Endothelial cell of umbilical vein (primary cell): Measurements from ENCODE around the gene CAMSAP1. TPM values are rescaled to one million over a fixed set of nuclear protein-coding genes. Genes with fewer than 3 reads are reported as not detected.

Experiments used
- BruUV-seq: library from RNA; stranded (reverse); fragments of 400-500 nt; replicated peaks from 2 replicates; lab custom pipeline; 2021; lab: Mats Ljungman, UMichigan
- CTCF ChIA-PET: fragments of 300-600, 350-600 bp; sonication (Branson Sonifier 250); formaldehyde crosslinking; loops from one replicate; lab custom pipeline; 2021; ENCODE audit warnings: antibody characterized with exemption, inconsistent platforms; lab: Charles Lee
- POLR2A ChIA-PET: fragments of 300-600, 350-600 bp; sonication (Branson Sonifier 250); formaldehyde crosslinking; loops from one replicate; lab custom pipeline; 2021; ENCODE audit warnings: antibody characterized with exemption, inconsistent platforms; lab: Charles Lee
- DNase-seq: peaks from one replicate; pipeline ENCODE4 v3.0.0-alpha.2; 2011; ENCODE audit warnings: low read depth, low spot score
- FAIRE-seq: peaks from 2 replicates; lab custom pipeline; 2011; peaks lifted over from hg19 to GRCh38; lab: Jason Lieb, UNC
- H2AFZ ChIP-seq: 2 replicates; pipeline ENCODE4 v1.6.0; 2012; ENCODE audit warnings: low read depth, low read length, control low read depth, inconsistent platforms
- H3K27ac ChIP-seq: 2 replicates; pipeline ENCODE4 v1.5.1; 2011; ENCODE audit warnings: low read depth, mild to moderate bottlenecking, control low read depth, low read length, moderate library complexity; ENCODE audit not compliant: insufficient read depth
- H3K27me3 ChIP-seq, 2 experiments: 2 replicates each; pipeline versions ENCODE4 v1.6.0 to v1.6.1; 2011; ENCODE audit warnings: low read length in 2 of 2, mixed read lengths in 1 of 2; ENCODE audit not compliant: control insufficient read depth in 2 of 2, insufficient read depth in 2 of 2
- H3K36me3 ChIP-seq, 2 experiments: 2 replicates in 1 of 2; 3 replicates in 1 of 2; pipeline ENCODE4 v1.5.1; 2011; ENCODE audit warnings: low read length in 2 of 2, mild to moderate bottlenecking in 1 of 2, moderate library complexity in 1 of 2; ENCODE audit not compliant: control insufficient read depth in 2 of 2, insufficient read depth in 2 of 2; ENCODE audit errors: extremely low read depth in 1 of 2
- H3K4me1 ChIP-seq: 3 replicates; pipeline ENCODE4 v1.5.1; 2011; ENCODE audit warnings: mild to moderate bottlenecking, low read length; ENCODE audit not compliant: control insufficient read depth, insufficient read depth; ENCODE audit errors: extremely low read depth
- H3K4me2 ChIP-seq: 2 replicates; pipeline ENCODE4 v1.6.1; 2011; ENCODE audit warnings: low read length, control low read depth, mixed read lengths; ENCODE audit not compliant: insufficient read depth
- H3K4me3 ChIP-seq, 3 experiments: fragments of 200-600 bp in 1 of 3; sonication (generic), shearing (Covaris generic) in 1 of 3; replicated peaks in 1 of 3; 2 replicates each; pipeline ENCODE4 v1.5.1; 2011 to 2016; ENCODE audit warnings: control low read depth in 3 of 3, low read length in 3 of 3, mild to moderate bottlenecking in 2 of 3, inconsistent platforms in 1 of 3, low read depth in 1 of 3, moderate library complexity in 1 of 3; ENCODE audit not compliant: insufficient read depth in 1 of 3
- H3K79me2 ChIP-seq: 2 replicates; pipeline ENCODE4 v1.6.0; 2012; ENCODE audit warnings: low read length, inconsistent platforms; ENCODE audit not compliant: control insufficient read depth, insufficient read depth
- H3K9ac ChIP-seq: replicated peaks from 2 replicates; pipeline ENCODE3; 2011; ENCODE audit warnings: low read length, control low read depth; ENCODE audit not compliant: insufficient read depth; ENCODE audit errors: extremely low read depth
- H3K9me1 ChIP-seq: replicated peaks from 3 replicates; pipeline ENCODE4 v1.6.0; 2011; ENCODE audit warnings: mild to moderate bottlenecking, low read length; ENCODE audit not compliant: control insufficient read depth, insufficient read depth; ENCODE audit errors: extremely low read depth
- H3K9me3 ChIP-seq: replicated peaks from 2 replicates; pipeline ENCODE4 v1.5.1; 2012; ENCODE audit warnings: low read length, inconsistent platforms; ENCODE audit not compliant: control insufficient read depth, insufficient read depth
- H4K20me1 ChIP-seq: replicated peaks from 2 replicates; pipeline ENCODE3; 2011; ENCODE audit warnings: mild to moderate bottlenecking, low read length; ENCODE audit not compliant: control insufficient read depth, insufficient read depth; ENCODE audit errors: extremely low read depth
- EZH2 ChIP-seq: IDR thresholded peaks from 2 replicates; pipeline ENCODE4 v1.6.1; 2012; ENCODE audit warnings: borderline replicate concordance, low read depth, mild to moderate bottlenecking, moderate library complexity, low read length, inconsistent platforms; ENCODE audit not compliant: severe bottlenecking
- FOS ChIP-seq: IDR thresholded peaks from 2 replicates; pipeline ENCODE4 v1.6.1; 2011; ENCODE audit warnings: mild to moderate bottlenecking, low read length, moderate library complexity, borderline replicate concordance; ENCODE audit not compliant: insufficient read depth
- GATA2 ChIP-seq: IDR thresholded peaks from 2 replicates; pipeline ENCODE4 v1.7.0; 2011; ENCODE audit warnings: low read depth, mild to moderate bottlenecking, moderate library complexity, mixed read lengths, low read length; ENCODE audit not compliant: insufficient read length, insufficient read depth
- JUN ChIP-seq: IDR thresholded peaks from 2 replicates; pipeline ENCODE4 v1.6.1; 2011; ENCODE audit warnings: borderline replicate concordance, low read depth; ENCODE audit not compliant: insufficient read length, insufficient read depth
- MYC ChIP-seq: IDR thresholded peaks from one replicate; pipeline ENCODE4 v1.6.1; 2011; ENCODE audit warnings: mild to moderate bottlenecking, low read depth, low read length
- POLR2A ChIP-seq: IDR thresholded peaks from 2 replicates; pipeline ENCODE4 v1.6.1; 2012; ENCODE audit warnings: low read depth, mild to moderate bottlenecking, control low read depth, low read length
- POLR2AphosphoS5 ChIP-seq: IDR thresholded peaks from 2 replicates; pipeline ENCODE4 v1.6.1; 2012; ENCODE audit warnings: low read depth, mild to moderate bottlenecking, control low read depth, low read length, moderate library complexity; ENCODE audit not compliant: insufficient read depth
- dilution Hi-C: fragments of 300-500 bp; cut with MboI; formaldehyde crosslinking; loops from one replicate; pipeline ENCODE4 v1.15.0; 2019; ENCODE audit warnings: low sequenced_read_pairs; ENCODE audit not compliant: extremely low pct_ligation_motif_present
- intact Hi-C: fragments of 100-400 bp; cut with micrococcal nuclease; formaldehyde crosslinking; loops from one replicate; pipeline ENCODE4 v1.10.0; 2022
- polyA plus RNA-seq, 4 experiments: library from polyadenylated mRNA; depleted of rRNA in 3 of 4; stranded (reverse) in 3 of 4; unstranded in 1 of 4; fragments of >200 nt; gene quantifications; 2 replicates each; pipeline versions ENCODE4 v1.2.1 to v1.2.3, GENCODE V29; 2011 to 2012; ENCODE audit warnings: missing spikeins in 1 of 4
- total RNA-seq: library from RNA; stranded (reverse); gene quantifications from 2 replicates; pipeline ENCODE4 v1.2.3, GENCODE V29; 2021
- TF ChIP-seq, protein P1 (sequence below), 2 donors: IDR thresholded peaks; 1 replicate in 1 of 2; 2 replicates in 1 of 2; pipeline ENCODE4 v1.5.1; 2011; ENCODE audit warnings: low read length in 2 of 2, mild to moderate bottlenecking in 2 of 2, moderate library complexity in 2 of 2, control low read depth in 1 of 2, inconsistent platforms in 1 of 2, low read depth in 1 of 2; ENCODE audit not compliant: insufficient read depth in 1 of 2; ENCODE audit errors: extremely low read depth in 1 of 2
- TF ChIP-seq, protein P2 (sequence below): IDR thresholded peaks from 2 replicates; pipeline ENCODE4 v1.6.1; 2011; ENCODE audit not compliant: insufficient read depth, insufficient read length

Gene CAMSAP1
- total and polyA plus RNA-seq, 2 donors (not counting 3 experiments of a cell fraction or from before 2014, with no cell fraction given), result 8.1 to 25.5 TPM

DNA sequence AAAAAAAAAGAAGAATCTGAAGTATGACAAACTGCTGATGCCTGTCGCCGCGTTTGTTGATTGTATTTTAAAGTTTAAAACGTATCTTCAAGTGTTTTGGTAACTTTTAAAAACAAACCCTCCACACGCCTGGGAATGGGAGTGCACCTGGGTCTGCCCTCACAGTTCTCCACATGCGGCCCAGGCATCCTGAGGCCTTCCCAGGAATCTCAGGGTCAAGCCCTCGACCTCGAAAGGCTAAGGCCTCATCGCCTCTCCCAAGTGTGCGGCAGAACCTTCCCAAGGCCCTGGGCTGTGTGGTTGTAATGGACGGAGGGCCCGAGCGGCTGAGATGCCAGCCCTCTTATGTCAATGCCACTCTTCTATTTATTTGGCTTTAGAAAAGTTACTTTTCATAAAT lies 94.4 kb downstream of the CAMSAP1 start:
- no peak for FAIRE-seq

More for the DNA sequence above, 94.4 kb downstream of the CAMSAP1 start:
- DNase-seq, result no peak
- no TSS peak for BruUV-seq
- no peak overlapping the region for H3K4me2 ChIP-seq
- CTCF ChIA-PET, result no interaction called here
- intact Hi-C loops (no loop called here), dilution Hi-C loops (no loop called here)
- H3K4me1 ChIP-seq, result no peaks in the 10 kb centered on the region
- no peaks in the 10 kb centered on the region for H4K20me1 ChIP-seq
- no peaks in the 10 kb centered on the region for H3K27me3 ChIP-seq
- H3K9ac ChIP-seq, result no peak overlapping the region
- TF ChIP-seq GATA2 (no peak), FOS (no peak), POLR2A (no peak), EZH2 (no peak), JUN (no peak), POLR2AphosphoS5 (no peak), MYC (no peak)
- TF ChIP-seq, protein P1, sequence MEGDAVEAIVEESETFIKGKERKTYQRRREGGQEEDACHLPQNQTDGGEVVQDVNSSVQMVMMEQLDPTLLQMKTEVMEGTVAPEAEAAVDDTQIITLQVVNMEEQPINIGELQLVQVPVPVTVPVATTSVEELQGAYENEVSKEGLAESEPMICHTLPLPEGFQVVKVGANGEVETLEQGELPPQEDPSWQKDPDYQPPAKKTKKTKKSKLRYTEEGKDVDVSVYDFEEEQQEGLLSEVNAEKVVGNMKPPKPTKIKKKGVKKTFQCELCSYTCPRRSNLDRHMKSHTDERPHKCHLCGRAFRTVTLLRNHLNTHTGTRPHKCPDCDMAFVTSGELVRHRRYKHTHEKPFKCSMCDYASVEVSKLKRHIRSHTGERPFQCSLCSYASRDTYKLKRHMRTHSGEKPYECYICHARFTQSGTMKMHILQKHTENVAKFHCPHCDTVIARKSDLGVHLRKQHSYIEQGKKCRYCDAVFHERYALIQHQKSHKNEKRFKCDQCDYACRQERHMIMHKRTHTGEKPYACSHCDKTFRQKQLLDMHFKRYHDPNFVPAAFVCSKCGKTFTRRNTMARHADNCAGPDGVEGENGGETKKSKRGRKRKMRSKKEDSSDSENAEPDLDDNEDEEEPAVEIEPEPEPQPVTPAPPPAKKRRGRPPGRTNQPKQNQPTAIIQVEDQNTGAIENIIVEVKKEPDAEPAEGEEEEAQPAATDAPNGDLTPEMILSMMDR (IDR thresholded peaks at IDR 0.05; ENCODE audit: extremely low read depth in 1 of 2, insufficient read depth in 1 of 2, low read depth in 1 of 2, low read length in 2 of 2), result no peak
- TF ChIP-seq, protein P2, sequence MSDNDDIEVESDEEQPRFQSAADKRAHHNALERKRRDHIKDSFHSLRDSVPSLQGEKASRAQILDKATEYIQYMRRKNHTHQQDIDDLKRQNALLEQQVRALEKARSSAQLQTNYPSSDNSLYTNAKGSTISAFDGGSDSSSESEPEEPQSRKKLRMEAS, result no peak
- POLR2A ChIA-PET, result no interaction called here
- no peak overlapping the region for H2AFZ ChIP-seq
- no peak overlapping the region for H3K27ac ChIP-seq
- no peaks in the 10 kb centered on the region for H3K9me3 ChIP-seq
- H3K79me2 ChIP-seq, result no peaks in the 10 kb centered on the region
- no peak overlapping the region for H3K4me3 ChIP-seq
- peaks cover 27 to 45% of the 10 kb centered on the region in 2 experiments for H3K36me3 ChIP-seq
- H3K9me1 ChIP-seq, result no peaks in the 10 kb centered on the region
